T-helper 1 cell treated with Interleukin-12 subunit alpha and Interleukin-12 subunit beta and Interleukin-4 antibody, amounts not matched to agents 30 ng/mL and 1 ng/mL, for 36 hours (primary cell): ENCODE results near the gene NDUFAB1. TPM values are rescaled to one million over a fixed set of nuclear protein-coding genes. Genes with fewer than 3 reads are reported as not detected.
"Not testable (repeated sequence)": the region's sequence is repeated elsewhere in the genome, so short reads cannot be mapped to it uniquely, and the experiment has no call there.

Source experiments
- intact Hi-C: fragments of 100-400 bp; cut with micrococcal nuclease; formaldehyde crosslinking; loops from one replicate; pipeline ENCODE4 v1.15.1; 2024
- total RNA-seq: library from RNA; stranded (reverse); gene quantifications from 2 replicates; pipeline ENCODE4 v1.2.3, GENCODE V29; 2022

Gene NDUFAB1
- total RNA-seq, 1 donor from 2014 or later, result 90.3 TPM

DNA sequence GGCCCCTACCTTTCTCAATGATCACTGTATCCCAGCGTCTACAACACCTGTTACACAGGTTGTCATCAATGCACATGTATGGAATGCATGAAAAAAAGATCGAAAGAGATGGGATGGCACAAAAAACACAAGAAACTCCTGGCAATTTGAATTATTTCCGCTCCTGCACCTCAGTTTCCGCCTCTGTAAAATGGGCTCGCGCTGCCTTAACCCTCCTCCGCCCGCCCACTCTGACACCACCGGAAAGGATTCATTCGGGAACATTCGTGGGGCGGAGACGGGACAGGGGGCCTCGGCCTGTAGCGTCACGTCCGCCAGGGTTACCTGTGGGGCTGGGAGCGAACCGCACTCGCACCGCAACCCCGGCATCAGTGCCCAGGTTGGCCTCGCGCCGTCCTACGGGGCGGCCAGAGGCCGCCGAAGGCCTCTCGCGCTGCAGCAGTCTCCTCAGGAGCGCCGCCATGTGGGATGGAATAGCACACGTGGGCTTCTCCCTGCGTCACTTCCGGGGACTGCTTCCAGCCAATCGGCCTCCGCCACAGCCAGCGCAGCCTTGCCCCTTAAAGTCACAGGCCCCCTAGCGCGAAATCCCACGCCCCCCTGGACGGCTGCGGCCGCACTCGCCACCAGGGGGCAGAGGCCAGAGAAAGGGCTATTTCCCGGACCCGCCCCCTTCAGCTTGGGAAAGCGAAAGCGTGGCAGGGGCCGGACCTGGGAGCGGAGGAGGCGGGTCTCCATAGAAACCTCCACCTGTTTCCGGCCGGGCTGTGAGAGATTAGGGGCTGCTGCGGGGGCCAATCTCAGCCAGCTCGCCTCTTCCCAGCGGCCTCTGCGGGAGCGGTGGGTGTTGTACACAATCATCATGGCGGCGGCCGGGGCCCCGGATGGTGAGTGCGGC lies 39.0 kb downstream of the NDUFAB1 start, which contains the start of the genes EARS2 and UBFD1:
Gene EARS2 (minus strand): TSS at position 470 of the 898 bp plus-strand sequence. CDS start 7 bp downstream, at position 463.
Gene UBFD1 (plus strand): TSS at position 847 of the 898 bp plus-strand sequence. CDS start 16 bp downstream, at position 863.
- intact Hi-C loops, result loop anchor here (1.0 to 2.0 kb wide), 12 partner anchors 39 to 1604 kb away; partner anchors contain the start of genes COG7, DCTN5, GGA2 and NDUFAB1

- intact Hi-C loops, result no loop called here
These were observed 41.6 kb downstream of the NDUFAB1 start for GRCh38 chr16:23554536-23554935.

DNA sequence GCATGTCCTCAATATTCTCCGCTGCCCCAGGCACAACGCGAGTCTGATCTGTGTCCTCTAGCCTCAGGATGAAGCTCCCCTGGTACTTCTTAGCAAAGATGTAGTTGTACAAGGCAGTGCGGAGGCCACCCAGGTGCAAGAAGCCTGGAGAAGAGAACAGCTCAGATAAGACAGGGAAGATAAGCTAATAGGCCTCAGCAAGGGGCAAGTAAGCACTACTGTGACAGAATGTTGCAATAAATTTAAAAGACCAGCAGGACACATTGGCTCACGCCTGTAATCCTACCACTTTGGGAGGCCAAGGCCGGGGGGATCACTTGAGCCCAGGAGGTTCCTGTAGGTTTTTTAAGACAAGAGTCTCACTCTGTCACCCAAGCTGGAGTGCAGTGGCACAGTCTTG lies 44.0 kb downstream of the NDUFAB1 start:
- intact Hi-C loops, result no loop called here

DNA sequence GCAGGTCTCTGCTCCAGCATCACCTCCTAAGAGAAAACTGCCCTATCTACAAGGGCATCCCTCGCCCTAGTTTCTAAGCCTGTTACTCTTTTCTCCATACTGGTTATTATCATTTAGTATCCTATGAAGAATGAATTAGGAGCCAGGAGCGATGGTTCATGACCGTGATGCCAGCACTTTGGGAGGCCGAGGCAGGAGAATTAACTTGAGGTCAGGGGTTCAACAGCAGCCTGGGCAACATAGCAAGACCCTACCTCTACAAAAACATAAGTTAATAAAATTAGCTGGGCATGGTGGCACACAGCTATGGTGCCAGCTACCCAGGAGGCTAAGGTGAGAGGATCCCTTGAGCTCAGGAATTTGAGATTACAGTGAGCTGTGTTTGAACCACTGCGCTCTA lies 46.2 kb downstream of the NDUFAB1 start:
- intact Hi-C loops, result no loop called here

- intact Hi-C loops, result no loop called here
These were observed 51.7 kb downstream of the NDUFAB1 start for GRCh38 chr16:23544436-23544835.

GRCh38 chr16:23540817-23541178 lies 55.3 kb downstream of the NDUFAB1 start:
- intact Hi-C loops, result not testable (repeated sequence)

DNA sequence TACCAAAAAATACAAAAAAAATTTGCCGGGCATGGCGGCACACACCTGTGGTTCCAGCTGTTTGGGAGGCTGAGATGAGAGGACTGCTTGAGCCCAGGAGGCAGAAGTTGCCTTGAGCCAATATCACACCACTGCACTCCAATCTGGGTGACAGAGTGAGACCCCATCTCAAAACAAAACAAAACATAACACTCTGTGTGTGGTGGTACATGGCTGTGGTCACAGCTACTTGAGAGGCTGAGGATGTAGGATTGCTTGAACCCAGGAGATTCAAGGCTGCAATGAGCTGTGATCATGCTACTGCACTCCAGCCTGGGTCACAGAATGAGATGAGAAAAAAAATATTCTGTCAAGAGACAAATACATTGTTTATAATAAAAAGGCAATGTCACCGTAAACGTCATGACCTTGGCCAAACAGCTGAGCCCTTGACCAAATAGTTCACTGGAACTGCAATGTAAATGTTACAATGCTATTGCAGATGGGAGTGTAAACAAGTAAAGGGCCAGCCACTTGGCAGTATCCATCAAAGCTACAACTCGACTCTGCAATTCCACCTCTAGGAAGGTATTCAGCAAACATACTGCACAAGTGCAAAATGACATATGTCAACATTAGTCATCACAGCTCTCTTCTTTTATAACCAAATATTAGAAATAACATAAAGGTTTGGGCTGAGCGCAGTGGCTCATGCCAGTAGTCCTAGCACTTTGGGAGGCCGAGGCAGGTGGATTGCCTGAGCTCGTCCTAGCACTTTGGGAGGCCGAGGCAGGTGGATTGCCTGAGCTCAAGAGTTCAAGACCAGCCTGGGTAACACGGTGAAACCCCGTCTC lies 55.9 kb downstream of the NDUFAB1 start:
- intact Hi-C loops, result no loop called here

GRCh38 chr16:23538919-23539278 lies 57.2 kb downstream of the NDUFAB1 start:
- intact Hi-C loops, result no loop called here

DNA sequence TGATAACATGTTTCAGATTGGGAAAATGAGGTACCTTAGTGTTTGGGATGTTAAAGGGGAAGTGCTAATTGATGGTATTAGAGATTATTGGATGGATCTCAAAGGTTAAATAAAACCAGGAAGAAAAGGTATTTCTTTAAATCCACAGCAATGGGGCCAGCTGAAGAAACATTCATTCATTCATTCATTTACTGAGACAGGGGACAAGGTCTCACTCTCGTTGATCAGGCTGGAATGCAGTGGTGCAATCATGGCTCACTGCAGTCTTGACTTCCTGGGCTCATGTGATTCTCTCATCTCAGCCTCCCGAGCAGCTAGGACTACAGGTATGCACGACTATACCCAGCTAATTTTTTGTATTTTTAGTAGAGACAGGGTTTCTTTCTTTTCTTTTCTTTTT lies 58.7 kb downstream of the NDUFAB1 start:
- intact Hi-C loops, result no loop called here

- intact Hi-C loops, result no loop called here
These were observed 60.2 kb downstream of the NDUFAB1 start for GRCh38 chr16:23535901-23536300.

DNA sequence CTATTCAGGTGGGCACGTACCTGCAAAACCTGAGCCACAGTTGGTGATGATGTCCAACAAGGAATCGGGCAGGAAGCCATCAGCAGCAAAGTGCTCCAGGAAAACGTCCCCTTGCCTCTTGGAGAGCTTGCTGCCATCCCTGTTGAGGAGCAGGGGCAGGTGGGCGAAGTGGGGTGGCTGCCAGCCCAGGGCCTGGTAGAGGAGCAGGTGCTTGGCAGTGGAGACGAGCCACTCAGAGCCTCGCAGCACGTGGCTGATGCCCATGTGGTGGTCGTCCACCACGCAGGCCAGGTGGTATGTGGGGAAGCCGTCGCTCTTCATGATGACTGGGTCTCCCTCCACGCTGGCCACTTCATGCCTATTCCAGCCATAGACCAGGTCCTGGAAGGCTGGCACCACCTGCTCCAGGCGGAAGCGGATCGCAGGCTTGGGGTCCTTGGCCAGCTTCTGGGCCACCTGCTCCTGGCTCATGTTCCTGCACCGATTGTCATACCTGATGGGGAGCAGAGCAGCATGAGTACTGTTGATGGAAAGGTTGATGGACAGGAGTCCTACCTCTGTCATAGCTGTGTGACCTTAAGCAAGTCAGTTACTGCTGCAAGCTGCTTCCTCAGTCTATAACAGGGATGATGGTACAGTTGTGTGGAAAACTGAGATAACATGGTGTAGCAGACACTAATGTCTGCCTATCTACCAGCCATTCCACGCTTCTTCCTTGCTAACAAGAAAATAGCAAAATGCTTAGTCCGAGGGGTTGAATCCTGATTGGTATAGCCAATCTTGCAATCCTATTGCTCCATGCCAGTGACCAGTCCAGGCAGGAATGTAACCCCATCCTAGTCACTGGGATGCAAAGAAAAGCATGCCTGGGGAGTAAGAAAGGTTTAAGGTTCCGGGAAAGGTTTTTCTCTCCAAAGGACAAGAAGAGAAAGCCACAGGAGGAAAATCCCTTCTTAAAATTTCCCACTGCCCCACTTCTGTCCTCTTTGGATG lies 61.0 kb downstream of the NDUFAB1 start:
- intact Hi-C loops, result no loop called here

DNA sequence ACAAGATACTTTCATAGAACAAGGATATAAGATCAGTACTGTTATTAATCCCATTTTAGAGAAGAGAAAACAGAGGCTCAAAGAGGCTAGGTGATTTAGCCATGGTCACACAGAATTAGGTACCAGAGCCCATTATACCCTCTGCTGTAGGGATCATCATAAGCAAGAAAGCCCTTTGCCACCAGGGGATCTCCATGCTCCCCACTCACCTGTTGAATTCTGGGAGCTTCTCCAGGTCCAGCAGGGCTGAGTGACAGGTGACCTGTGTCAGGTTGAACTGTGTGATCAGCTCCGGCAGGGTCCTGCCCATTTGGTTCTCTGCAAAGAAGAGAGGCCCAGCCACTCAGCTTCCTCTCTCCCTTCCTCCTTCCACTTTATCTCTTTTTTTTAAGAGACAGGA lies 63.7 kb downstream of the NDUFAB1 start:
- intact Hi-C loops, result no loop called here

Other genes with a start within 250 kb of the NDUFAB1 start
- gene COG7, start 143.1 kb downstream of the NDUFAB1 start, total RNA-seq, result 24.0 and 25.4 TPM in 2 replicates
- 92.4 and 96.3 TPM in 2 replicates for gene GGA2, start 85.8 kb downstream of the NDUFAB1 start, total RNA-seq
- gene EARS2, start 39.0 kb downstream of the NDUFAB1 start, total RNA-seq, result 19.8 and 20.2 TPM in 2 replicates
- 54.8 and 57.6 TPM in 2 replicates for gene UBFD1, start 38.6 kb downstream of the NDUFAB1 start, total RNA-seq
- 26.8 and 27.2 TPM in 2 replicates for gene PALB2, start 45.0 kb upstream of the NDUFAB1 start, total RNA-seq
- 106 and 107 TPM in 2 replicates for gene DCTN5, start 45.1 kb upstream of the NDUFAB1 start, total RNA-seq
- 73.4 and 78.1 TPM in 2 replicates for gene PLK1, start 82.6 kb upstream of the NDUFAB1 start, total RNA-seq
- not detected in 2 replicates for gene ERN2, start 116.9 kb upstream of the NDUFAB1 start, total RNA-seq
- gene CHP2, start 158.7 kb upstream of the NDUFAB1 start, total RNA-seq, result not detected in 2 replicates
- gene PRKCB, start 239.7 kb upstream of the NDUFAB1 start, total RNA-seq, result 78.0 and 79.4 TPM in 2 replicates